Measurements from ENCODE around the gene RAB8A. TPM values are rescaled to one million over a fixed set of nuclear protein-coding genes. Genes with fewer than 3 reads are reported as not detected.

Gene RAB8A
- total and polyA plus RNA-seq, 2 experiments from 2014 or later = 53.1 to 59.5 TPM

- ATAC-seq (no peak), DNase-seq (ENCODE audit: low spot score) (no peak)
- Histone ChIP-seq H3F3A (replicated peaks; ENCODE audit: low read depth) (0 out of 2 replicates have a peak, but pooled peaks cover 6% of the 10 kb centered on the region), H3K79me2 (replicated peaks; ENCODE audit: insufficient read depth) (0 out of 2 replicates have a peak, but pooled peaks cover 4% of the 10 kb centered on the region), H4K20me1 (replicated peaks; ENCODE audit: insufficient read depth) (peaks cover 10% of the 10 kb centered on the region; the same call in 1 of the 2 replicates), H2AFZ (no peak overlapping the region), H3K27me3 (ENCODE audit: insufficient read depth) (no peaks in the 10 kb centered on the region), H3K4me1 (ENCODE audit: insufficient read depth) (no peaks in the 10 kb centered on the region), H3K4me2 (no peak overlapping the region), H3K9me2 (ENCODE audit: insufficient read depth) (no peaks in the 10 kb centered on the region), H3K4me3 (no peak overlapping the region), H3K36me3 (ENCODE audit: insufficient read depth) (peaks cover 83% of the 10 kb centered on the region), H3K27ac (ENCODE audit: low read depth) (peak overlapping the region; percentile 63; the same call in 1 of the 2 replicates)
- H3K4me1 Mint-ChIP-seq = no peaks in the 10 kb centered on the region
- H3K9me3 Mint-ChIP-seq = no peaks in the 10 kb centered on the region
- TF ChIP-seq JUNB (IDR thresholded peaks at IDR 0.05; ENCODE audit: unreplicated experiment) (no peak), ZNF331 (CRISPR knock-in tag; IDR thresholded peaks at IDR 0.05; ENCODE audit: low read depth) (no peak), STAT1 (IDR thresholded peaks at IDR 0.05; ENCODE audit: unreplicated experiment) (no peak), NANOG (IDR thresholded peaks at IDR 0.05; ENCODE audit: borderline replicate concordance) (no peak), CREB1 (CRISPR knock-in tag; IDR thresholded peaks at IDR 0.05; ENCODE audit: low read depth) (no peak), POLR2AphosphoS5 (IDR thresholded peaks at IDR 0.05; ENCODE audit: low read depth) (no peak), ZNF114 (CRISPR knock-in tag; IDR thresholded peaks at IDR 0.05) (no peak), REST (IDR thresholded peaks at IDR 0.05; ENCODE audit: unreplicated experiment) (no peak), EZH2phosphoT487 (IDR thresholded peaks at IDR 0.05; ENCODE audit: unreplicated experiment) (no peak), EZH2 (IDR thresholded peaks at IDR 0.05; ENCODE audit: low read depth, unreplicated experiment) (no peak)
- TF ChIP-seq, protein P1, sequence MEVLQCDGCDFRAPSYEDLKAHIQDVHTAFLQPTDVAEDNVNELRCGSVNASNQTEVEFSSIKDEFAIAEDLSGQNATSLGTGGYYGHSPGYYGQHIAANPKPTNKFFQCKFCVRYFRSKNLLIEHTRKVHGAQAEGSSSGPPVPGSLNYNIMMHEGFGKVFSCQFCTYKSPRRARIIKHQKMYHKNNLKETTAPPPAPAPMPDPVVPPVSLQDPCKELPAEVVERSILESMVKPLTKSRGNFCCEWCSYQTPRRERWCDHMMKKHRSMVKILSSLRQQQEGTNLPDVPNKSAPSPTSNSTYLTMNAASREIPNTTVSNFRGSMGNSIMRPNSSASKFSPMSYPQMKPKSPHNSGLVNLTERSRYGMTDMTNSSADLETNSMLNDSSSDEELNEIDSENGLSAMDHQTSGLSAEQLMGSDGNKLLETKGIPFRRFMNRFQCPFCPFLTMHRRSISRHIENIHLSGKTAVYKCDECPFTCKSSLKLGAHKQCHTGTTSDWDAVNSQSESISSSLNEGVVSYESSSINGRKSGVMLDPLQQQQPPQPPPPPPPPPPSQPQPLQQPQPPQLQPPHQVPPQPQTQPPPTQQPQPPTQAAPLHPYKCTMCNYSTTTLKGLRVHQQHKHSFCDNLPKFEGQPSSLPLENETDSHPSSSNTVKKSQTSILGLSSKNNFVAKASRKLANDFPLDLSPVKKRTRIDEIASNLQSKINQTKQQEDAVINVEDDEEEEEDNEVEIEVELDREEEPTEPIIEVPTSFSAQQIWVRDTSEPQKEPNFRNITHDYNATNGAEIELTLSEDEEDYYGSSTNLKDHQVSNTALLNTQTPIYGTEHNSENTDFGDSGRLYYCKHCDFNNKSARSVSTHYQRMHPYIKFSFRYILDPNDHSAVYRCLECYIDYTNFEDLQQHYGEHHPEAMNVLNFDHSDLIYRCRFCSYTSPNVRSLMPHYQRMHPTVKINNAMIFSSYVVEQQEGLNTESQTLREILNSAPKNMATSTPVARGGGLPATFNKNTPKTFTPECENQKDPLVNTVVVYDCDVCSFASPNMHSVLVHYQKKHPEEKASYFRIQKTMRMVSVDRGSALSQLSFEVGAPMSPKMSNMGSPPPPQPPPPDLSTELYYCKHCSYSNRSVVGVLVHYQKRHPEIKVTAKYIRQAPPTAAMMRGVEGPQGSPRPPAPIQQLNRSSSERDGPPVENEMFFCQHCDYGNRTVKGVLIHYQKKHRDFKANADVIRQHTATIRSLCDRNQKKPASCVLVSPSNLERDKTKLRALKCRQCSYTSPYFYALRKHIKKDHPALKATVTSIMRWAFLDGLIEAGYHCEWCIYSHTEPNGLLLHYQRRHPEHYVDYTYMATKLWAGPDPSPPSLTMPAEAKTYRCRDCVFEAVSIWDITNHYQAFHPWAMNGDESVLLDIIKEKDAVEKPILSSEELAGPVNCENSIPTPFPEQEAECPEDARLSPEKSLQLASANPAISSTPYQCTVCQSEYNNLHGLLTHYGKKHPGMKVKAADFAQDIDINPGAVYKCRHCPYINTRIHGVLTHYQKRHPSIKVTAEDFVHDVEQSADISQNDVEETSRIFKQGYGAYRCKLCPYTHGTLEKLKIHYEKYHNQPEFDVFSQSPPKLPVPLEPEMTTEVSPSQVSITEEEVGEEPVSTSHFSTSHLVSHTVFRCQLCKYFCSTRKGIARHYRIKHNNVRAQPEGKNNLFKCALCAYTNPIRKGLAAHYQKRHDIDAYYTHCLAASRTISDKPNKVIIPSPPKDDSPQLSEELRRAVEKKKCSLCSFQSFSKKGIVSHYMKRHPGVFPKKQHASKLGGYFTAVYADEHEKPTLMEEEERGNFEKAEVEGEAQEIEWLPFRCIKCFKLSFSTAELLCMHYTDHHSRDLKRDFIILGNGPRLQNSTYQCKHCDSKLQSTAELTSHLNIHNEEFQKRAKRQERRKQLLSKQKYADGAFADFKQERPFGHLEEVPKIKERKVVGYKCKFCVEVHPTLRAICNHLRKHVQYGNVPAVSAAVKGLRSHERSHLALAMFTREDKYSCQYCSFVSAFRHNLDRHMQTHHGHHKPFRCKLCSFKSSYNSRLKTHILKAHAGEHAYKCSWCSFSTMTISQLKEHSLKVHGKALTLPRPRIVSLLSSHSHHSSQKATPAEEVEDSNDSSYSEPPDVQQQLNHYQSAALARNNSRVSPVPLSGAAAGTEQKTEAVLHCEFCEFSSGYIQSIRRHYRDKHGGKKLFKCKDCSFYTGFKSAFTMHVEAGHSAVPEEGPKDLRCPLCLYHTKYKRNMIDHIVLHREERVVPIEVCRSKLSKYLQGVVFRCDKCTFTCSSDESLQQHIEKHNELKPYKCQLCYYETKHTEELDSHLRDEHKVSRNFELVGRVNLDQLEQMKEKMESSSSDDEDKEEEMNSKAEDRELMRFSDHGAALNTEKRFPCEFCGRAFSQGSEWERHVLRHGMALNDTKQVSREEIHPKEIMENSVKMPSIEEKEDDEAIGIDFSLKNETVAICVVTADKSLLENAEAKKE (CRISPR knock-in tag; IDR thresholded peaks at IDR 0.05) = no peak
- TF ChIP-seq, protein P2, sequence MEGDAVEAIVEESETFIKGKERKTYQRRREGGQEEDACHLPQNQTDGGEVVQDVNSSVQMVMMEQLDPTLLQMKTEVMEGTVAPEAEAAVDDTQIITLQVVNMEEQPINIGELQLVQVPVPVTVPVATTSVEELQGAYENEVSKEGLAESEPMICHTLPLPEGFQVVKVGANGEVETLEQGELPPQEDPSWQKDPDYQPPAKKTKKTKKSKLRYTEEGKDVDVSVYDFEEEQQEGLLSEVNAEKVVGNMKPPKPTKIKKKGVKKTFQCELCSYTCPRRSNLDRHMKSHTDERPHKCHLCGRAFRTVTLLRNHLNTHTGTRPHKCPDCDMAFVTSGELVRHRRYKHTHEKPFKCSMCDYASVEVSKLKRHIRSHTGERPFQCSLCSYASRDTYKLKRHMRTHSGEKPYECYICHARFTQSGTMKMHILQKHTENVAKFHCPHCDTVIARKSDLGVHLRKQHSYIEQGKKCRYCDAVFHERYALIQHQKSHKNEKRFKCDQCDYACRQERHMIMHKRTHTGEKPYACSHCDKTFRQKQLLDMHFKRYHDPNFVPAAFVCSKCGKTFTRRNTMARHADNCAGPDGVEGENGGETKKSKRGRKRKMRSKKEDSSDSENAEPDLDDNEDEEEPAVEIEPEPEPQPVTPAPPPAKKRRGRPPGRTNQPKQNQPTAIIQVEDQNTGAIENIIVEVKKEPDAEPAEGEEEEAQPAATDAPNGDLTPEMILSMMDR (conservative IDR thresholded peaks at IDR 0.05; ENCODE audit: low read depth in 2 of 2) = no peak
- TF ChIP-seq, protein P3, sequence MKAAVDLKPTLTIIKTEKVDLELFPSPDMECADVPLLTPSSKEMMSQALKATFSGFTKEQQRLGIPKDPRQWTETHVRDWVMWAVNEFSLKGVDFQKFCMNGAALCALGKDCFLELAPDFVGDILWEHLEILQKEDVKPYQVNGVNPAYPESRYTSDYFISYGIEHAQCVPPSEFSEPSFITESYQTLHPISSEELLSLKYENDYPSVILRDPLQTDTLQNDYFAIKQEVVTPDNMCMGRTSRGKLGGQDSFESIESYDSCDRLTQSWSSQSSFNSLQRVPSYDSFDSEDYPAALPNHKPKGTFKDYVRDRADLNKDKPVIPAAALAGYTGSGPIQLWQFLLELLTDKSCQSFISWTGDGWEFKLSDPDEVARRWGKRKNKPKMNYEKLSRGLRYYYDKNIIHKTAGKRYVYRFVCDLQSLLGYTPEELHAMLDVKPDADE (IDR thresholded peaks at IDR 0.05) = no peak
- H3K27me3 Mint-ChIP-seq (ENCODE audit: insufficient read depth, low read depth, poor library complexity) = peaks cover 4% of the 10 kb centered on the region
- peaks cover 95% of the 10 kb centered on the region for H3K36me3 Mint-ChIP-seq (ENCODE audit: low read depth)
- H3K27ac Mint-ChIP-seq = no peak overlapping the region
- H3K4me3 Mint-ChIP-seq = no peak overlapping the region
Measured at GRCh38 chr19:16094360-16095070, 17.2 kb upstream of the RAB8A start.

Measured in GM23338 (cell line).